NCI-H748 (cell line): Measurements from ENCODE around the gene MUC16.

Source experiments
- DNase-seq: peaks from one replicate; lab custom pipeline; 2025; ENCODE audit not compliant: unreplicated experiment; lab: John Stamatoyannopoulos, UW

The MUC16 gene

GRCh38 chr19:9009431-9009830 lies 778 bp downstream of the MUC16 start:
- DNase-seq, result no peak

GRCh38 chr19:9008667-9009066 lies 1.5 kb downstream of the MUC16 start:
- no peak for DNase-seq

- no peak for DNase-seq
These were observed 9.3 kb downstream of the MUC16 start for GRCh38 chr19:9000933-9001332.

- DNase-seq, result peak; percentile 10
These were observed 22.0 kb downstream of the MUC16 start for GRCh38 chr19:8988204-8988603.

- DNase-seq, result no peak
These were observed 23.9 kb downstream of the MUC16 start for GRCh38 chr19:8986296-8986695.

GRCh38 chr19:8973501-8974091 lies 36.6 kb downstream of the MUC16 start:
- DNase-seq, result no peak

GRCh38 chr19:8965887-8966286 lies 44.3 kb downstream of the MUC16 start:
- DNase-seq, result no peak
